ENCODE measurements around the gene RPLP2. TPM values are rescaled to one million over a fixed set of nuclear protein-coding genes. Genes with fewer than 3 reads are reported as not detected.
A peak's percentile ranks its signal among the peaks of the same experiment; 100 is the strongest.

Gene RPLP2
- total and polyA plus RNA-seq, 2 of the 4 experiments (the other 2 are of a cell fraction), result 59.9 to 1,897 TPM

GRCh38 chr11:809287-810039 lies at the start of gene RPLP2 (continued):
- 0 out of 2 replicates have a peak, but pooled peaks have one; percentile 39 for TF ChIP-seq CHD1 (IDR thresholded peaks at IDR 0.05; ENCODE audit: low read depth, low read length)
- TF ChIP-seq USF2 (IDR thresholded peaks at IDR 0.05; ENCODE audit: low read depth, low read length), result peak; percentile 46
- peak; percentile 95 for TF ChIP-seq MAZ (IDR thresholded peaks at IDR 0.05; ENCODE audit: borderline replicate concordance, low read depth, low read length)

GRCh38 chr11:760236-760635 lies 49.5 kb upstream of the RPLP2 start:
- ChIA-PET CTCF (no interaction called here), POLR2A (ENCODE audit: unreplicated experiment) (no interaction called here)
- Histone ChIP-seq H2BK5ac (ENCODE audit: low read depth, low read length, poor library complexity, severe bottlenecking) (no peak overlapping the region), H3K4me1 (ENCODE audit: control insufficient read depth, insufficient read depth, low read length) (peaks cover 5% of the 10 kb centered on the region), H3K4ac (ENCODE audit: low read depth, low read length) (no peak overlapping the region), H2BK20ac (ENCODE audit: low read depth, low read length) (no peak overlapping the region), H4K8ac (ENCODE audit: low read depth in 2 of 2, low read length in 2 of 2) (no peak overlapping the region), H3K27me3 (ENCODE audit: control insufficient read depth, insufficient read depth, low read length) (no peaks in the 10 kb centered on the region), H3K14ac (replicated peaks; ENCODE audit: low read depth, low read length) (no peak overlapping the region), H3K79me1 (ENCODE audit: low read depth in 1 of 2, low read length in 2 of 2) (peaks cover 10 to 54% of the 10 kb centered on the region in 2 experiments; a peak in 3 of 4 replicates), H3K9me1 (ENCODE audit: insufficient read depth, low read length) (peaks cover 3% of the 10 kb centered on the region; the same call in 1 of the 2 replicates), H4K91ac (ENCODE audit: insufficient read depth, low read depth, low read length) (no peak overlapping the region), H3K4me3 (ENCODE audit: insufficient read depth, low read depth, low read length) (no peak overlapping the region), H3K9ac (ENCODE audit: low read depth, low read length) (no peak overlapping the region), H2AFZ (replicated peaks; ENCODE audit: low read length, poor library complexity) (no peak overlapping the region), H3K36me3 (ENCODE audit: control insufficient read depth, insufficient read depth, low read length) (peaks cover 71% of the 10 kb centered on the region), H3K56ac (ENCODE audit: extremely low read depth, insufficient read depth, low read length) (no peak overlapping the region), H3K4me2 (ENCODE audit: low read depth, low read length) (no peak overlapping the region), H2AK9ac (replicated peaks; ENCODE audit: low read depth, low read length, poor library complexity) (no peak overlapping the region), H3K18ac (ENCODE audit: low read depth, low read length) (no peak overlapping the region), H4K5ac (ENCODE audit: low read depth, low read length) (no peak overlapping the region), H3K27ac (ENCODE audit: insufficient read depth, low read length) (no peak overlapping the region), H2BK15ac (ENCODE audit: low read depth, low read length) (no peak overlapping the region), H3K23ac (ENCODE audit: low read depth, low read length) (no peak overlapping the region), H3K9me3 (ENCODE audit: control insufficient read depth, insufficient read depth, low read length) (no peaks in the 10 kb centered on the region), H4K20me1 (ENCODE audit: insufficient read depth, low read length) (peaks cover 55% of the 10 kb centered on the region), H2BK120ac (ENCODE audit: low read depth, low read length) (no peak overlapping the region), H2AK5ac (ENCODE audit: low read depth, low read length) (no peak overlapping the region)
- dilution Hi-C loops (cut with HindIII; ENCODE audit: low sequenced_read_pairs, unreplicated experiment), result no loop called here
- DNase-seq (no peak), ATAC-seq (ENCODE audit: low read depth) (no peak)
- no TSS peak for BruUV-seq (replicated peaks)
- intact Hi-C loops (cut with micrococcal nuclease), result no loop called here
- TF ChIP-seq CTCF (conservative IDR thresholded peaks at IDR 0.05; ENCODE audit: low read depth, low read length) (no peak), FOS (IDR thresholded peaks at IDR 0.05; ENCODE audit: low read depth, low read length) (no peak), RCOR1 (IDR thresholded peaks at IDR 0.05; ENCODE audit: insufficient replicate concordance, low read length) (no peak), USF2 (IDR thresholded peaks at IDR 0.05; ENCODE audit: low read depth, low read length) (no peak), RFX5 (IDR thresholded peaks at IDR 0.05; ENCODE audit: low read depth, low read length) (no peak), CHD1 (IDR thresholded peaks at IDR 0.05; ENCODE audit: low read depth, low read length) (no peak), ELK1 (IDR thresholded peaks at IDR 0.05; ENCODE audit: borderline replicate concordance, low read depth, low read length) (no peak)
- in situ Hi-C loops (cut with MboI; ENCODE audit: low sequenced_read_pairs), result no loop called here
